Measurements from ENCODE around the gene FXYD3.

Gene FXYD3

DNA sequence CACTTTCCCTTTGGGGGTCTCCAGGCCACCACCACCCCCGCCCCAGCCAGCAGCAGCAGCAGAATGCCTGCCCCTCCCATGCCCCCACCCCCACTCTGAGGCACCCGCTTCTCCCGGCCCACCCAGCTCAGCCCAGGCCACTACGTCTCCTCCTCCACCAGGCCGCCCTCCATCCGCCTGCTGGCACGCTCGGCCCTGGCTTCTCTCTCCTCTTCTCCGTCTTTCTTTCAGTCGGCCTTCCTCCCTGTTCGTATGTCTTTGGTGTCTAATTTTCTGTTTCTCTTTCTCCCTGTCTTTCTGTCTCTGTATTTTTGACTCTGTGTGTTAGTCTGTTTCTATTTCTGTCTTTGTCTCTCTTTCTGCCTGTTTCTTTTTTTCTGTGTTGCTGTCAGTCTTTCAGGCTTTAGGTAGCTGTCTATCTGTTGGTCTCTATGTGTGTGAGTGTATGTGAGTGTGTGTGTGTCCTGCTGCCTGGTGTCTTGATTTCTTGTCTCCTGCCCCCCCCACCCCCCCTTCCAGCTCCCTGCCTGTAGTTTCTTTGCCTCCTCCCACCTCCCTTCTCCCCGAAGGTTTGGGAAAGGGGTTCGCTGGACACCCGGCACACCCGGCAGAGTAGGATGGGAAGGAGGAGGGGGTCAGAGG is 19.1 kb downstream of the FXYD3 start, which contains the start of gene LGI4:
Gene LGI4 (minus strand): TSS at position 459 of the 642 bp plus-strand sequence. CDS start 379 bp downstream, at position 80.
- H3K9me3 ChIP-seq (ENCODE audit: control insufficient read depth, low read length) = no peaks in the 10 kb centered on the region
- no peak within 1 kb of the TSS for H3K4me3 ChIP-seq (ENCODE audit: low read length)
- H3K9ac ChIP-seq (ENCODE audit: low read length) = no peak within 1 kb of the TSS
- no peaks in the 10 kb centered on the region for H3K36me3 ChIP-seq (ENCODE audit: control insufficient read depth, insufficient read depth, low read length)
- H3K4me1 ChIP-seq (ENCODE audit: control insufficient read depth, insufficient read depth, low read length) = peaks cover 9% of the 10 kb centered on the region
- no peaks in the 10 kb centered on the region for H3K27me3 ChIP-seq (ENCODE audit: control insufficient read depth, insufficient read depth, low read length)

GRCh38 chr19:35135389-35135909 is 19.8 kb downstream of the FXYD3 start:
- no peaks in the 10 kb centered on the region for H3K36me3 ChIP-seq (ENCODE audit: control insufficient read depth, insufficient read depth, low read length)
- H3K9ac ChIP-seq (ENCODE audit: low read length) = no peak overlapping the region
- no peaks in the 10 kb centered on the region for H3K27me3 ChIP-seq (ENCODE audit: control insufficient read depth, insufficient read depth, low read length)
- peaks cover 11% of the 10 kb centered on the region for H3K4me1 ChIP-seq (ENCODE audit: control insufficient read depth, insufficient read depth, low read length)
- no peak overlapping the region for H3K4me3 ChIP-seq (ENCODE audit: low read length)
- no peaks in the 10 kb centered on the region for H3K9me3 ChIP-seq (ENCODE audit: control insufficient read depth, low read length)

DNA sequence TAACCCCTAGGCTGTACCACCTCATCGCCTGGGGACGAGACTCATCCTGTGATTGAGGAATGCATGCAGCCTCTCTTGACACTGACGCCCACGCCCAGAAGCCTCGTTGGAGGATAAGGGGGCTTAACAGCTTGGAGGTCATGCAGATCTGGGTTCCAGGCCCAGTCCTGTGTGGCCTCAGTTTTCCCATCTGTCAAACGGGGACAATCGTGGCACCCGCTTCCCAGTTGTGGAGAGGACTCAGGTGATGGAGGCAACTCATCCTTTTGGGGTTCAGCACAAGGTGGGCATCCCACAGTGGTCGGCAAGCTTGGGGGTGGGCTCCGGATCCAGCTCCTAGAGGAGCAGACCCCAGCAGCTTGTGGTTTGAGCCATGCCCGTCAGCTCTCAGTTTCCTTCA is 20.6 kb downstream of the FXYD3 start:
- no peak overlapping the region for H3K9ac ChIP-seq (ENCODE audit: low read length)
- H3K9me3 ChIP-seq (ENCODE audit: control insufficient read depth, low read length) = no peaks in the 10 kb centered on the region
- H3K27me3 ChIP-seq (ENCODE audit: control insufficient read depth, insufficient read depth, low read length) = no peaks in the 10 kb centered on the region
- no peak overlapping the region for H3K4me3 ChIP-seq (ENCODE audit: low read length)
- no peaks in the 10 kb centered on the region for H3K36me3 ChIP-seq (ENCODE audit: control insufficient read depth, insufficient read depth, low read length)
- peaks cover 17% of the 10 kb centered on the region for H3K4me1 ChIP-seq (ENCODE audit: control insufficient read depth, insufficient read depth, low read length)

GRCh38 chr19:35136977-35137702 is 21.5 kb downstream of the FXYD3 start:
- H3K9ac ChIP-seq (ENCODE audit: low read length) = no peak overlapping the region
- no peak overlapping the region for H3K4me3 ChIP-seq (ENCODE audit: low read length)
- H3K36me3 ChIP-seq (ENCODE audit: control insufficient read depth, insufficient read depth, low read length) = no peaks in the 10 kb centered on the region
- H3K4me1 ChIP-seq (ENCODE audit: control insufficient read depth, insufficient read depth, low read length) = peaks cover 25% of the 10 kb centered on the region
- peaks cover 3% of the 10 kb centered on the region for H3K27me3 ChIP-seq (ENCODE audit: control insufficient read depth, insufficient read depth, low read length)
- no peaks in the 10 kb centered on the region for H3K9me3 ChIP-seq (ENCODE audit: control insufficient read depth, low read length)

- Histone ChIP-seq H3K4me3 (ENCODE audit: low read length) (no peak within 1 kb of the TSS), H3K36me3 (ENCODE audit: control insufficient read depth, insufficient read depth, low read length) (no peaks in the 10 kb centered on the region), H3K4me1 (ENCODE audit: control insufficient read depth, insufficient read depth, low read length) (peaks cover 31% of the 10 kb centered on the region)
Measured at GRCh38 chr19:35138305-35138892, 22.8 kb downstream of the FXYD3 start, which contains the start of gene FXYD1. FXYD1 (plus strand) TSS chr19:35138824; CDS start chr19:35140080, 1,256 bp downstream.

GRCh38 chr19:35140207-35140961 is 24.8 kb downstream of the FXYD3 start:
- no peak overlapping the region for H3K4me3 ChIP-seq (ENCODE audit: low read length)
- no peaks in the 10 kb centered on the region for H3K9me3 ChIP-seq (ENCODE audit: control insufficient read depth, low read length)
- H3K4me1 ChIP-seq (ENCODE audit: control insufficient read depth, insufficient read depth, low read length) = peaks cover 31% of the 10 kb centered on the region
- no peaks in the 10 kb centered on the region for H3K36me3 ChIP-seq (ENCODE audit: control insufficient read depth, insufficient read depth, low read length)
- H3K9ac ChIP-seq (ENCODE audit: low read length) = peak overlapping the region; percentile 45
- peaks cover 21% of the 10 kb centered on the region for H3K27me3 ChIP-seq (ENCODE audit: control insufficient read depth, insufficient read depth, low read length)

More at GRCh38 chr19:35138305-35138892, 22.8 kb downstream of the FXYD3 start, which contains the start of gene FXYD1:
- Histone ChIP-seq H3K9ac (ENCODE audit: low read length) (peak within 1 kb of the TSS; percentile 45), H3K9me3 (ENCODE audit: control insufficient read depth, low read length) (no peaks in the 10 kb centered on the region), H3K27me3 (ENCODE audit: control insufficient read depth, insufficient read depth, low read length) (peaks cover 12% of the 10 kb centered on the region)

GRCh38 chr19:35140962-35141836 is 25.6 kb downstream of the FXYD3 start:
- peak overlapping the region; percentile 20 for H3K4me3 ChIP-seq (ENCODE audit: low read length)
- peaks cover 31% of the 10 kb centered on the region for H3K4me1 ChIP-seq (ENCODE audit: control insufficient read depth, insufficient read depth, low read length)
- H3K36me3 ChIP-seq (ENCODE audit: control insufficient read depth, insufficient read depth, low read length) = no peaks in the 10 kb centered on the region
- H3K9ac ChIP-seq (ENCODE audit: low read length) = peak overlapping the region; percentile 45
- peaks cover 21% of the 10 kb centered on the region for H3K27me3 ChIP-seq (ENCODE audit: control insufficient read depth, insufficient read depth, low read length)
- H3K9me3 ChIP-seq (ENCODE audit: control insufficient read depth, low read length) = no peaks in the 10 kb centered on the region

DNA sequence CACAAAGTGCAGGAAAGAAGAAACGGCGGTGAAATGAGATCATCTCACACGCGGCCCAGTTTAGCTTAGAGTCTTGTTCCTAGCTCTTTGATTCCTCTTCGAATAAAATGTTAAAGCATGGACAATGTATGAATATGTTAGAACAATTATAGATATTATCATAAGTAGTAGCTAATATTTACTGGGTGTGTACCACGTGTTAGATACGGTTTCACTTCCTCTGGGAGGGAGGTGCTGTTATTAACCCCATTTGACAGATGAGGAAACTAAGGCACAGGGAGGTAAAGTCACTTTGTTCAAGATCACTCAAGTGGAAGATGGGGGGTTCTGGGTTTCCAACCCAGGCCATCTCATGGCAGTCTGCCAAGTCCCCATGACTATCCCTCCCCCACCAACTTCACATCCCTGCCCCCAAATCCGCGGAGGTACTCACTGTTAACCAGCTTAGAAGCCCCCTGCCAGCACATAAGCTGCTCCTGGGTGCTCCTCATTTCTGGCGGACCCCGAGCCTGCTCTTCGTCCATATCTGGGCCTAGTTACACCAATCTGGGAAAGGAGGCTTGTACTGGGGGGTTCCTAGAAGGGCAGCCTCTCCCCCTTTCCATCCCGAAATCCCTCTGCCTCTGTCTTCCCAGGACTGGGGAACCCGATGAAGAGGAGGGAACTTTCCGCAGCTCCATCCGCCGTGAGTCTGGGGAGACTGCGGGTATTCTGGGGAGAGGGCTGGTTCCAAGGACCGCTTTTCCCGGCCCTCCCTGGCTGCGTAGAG is 26.4 kb downstream of the FXYD3 start:
- Histone ChIP-seq H3K4me1 (ENCODE audit: control insufficient read depth, insufficient read depth, low read length) (peaks cover 26% of the 10 kb centered on the region), H3K9ac (ENCODE audit: low read length) (peak overlapping the region; percentile 10), H3K27me3 (ENCODE audit: control insufficient read depth, insufficient read depth, low read length) (peaks cover 21% of the 10 kb centered on the region), H3K36me3 (ENCODE audit: control insufficient read depth, insufficient read depth, low read length) (no peaks in the 10 kb centered on the region), H3K4me3 (ENCODE audit: low read length) (peak overlapping the region; percentile 20), H3K9me3 (ENCODE audit: control insufficient read depth, low read length) (no peaks in the 10 kb centered on the region)

- Histone ChIP-seq H3K9me3 (ENCODE audit: control insufficient read depth, low read length) (no peaks in the 10 kb centered on the region), H3K4me3 (ENCODE audit: low read length) (no peak overlapping the region), H3K27me3 (ENCODE audit: control insufficient read depth, insufficient read depth, low read length) (peaks cover 21% of the 10 kb centered on the region), H3K4me1 (ENCODE audit: control insufficient read depth, insufficient read depth, low read length) (peaks cover 21% of the 10 kb centered on the region), H3K36me3 (ENCODE audit: control insufficient read depth, insufficient read depth, low read length) (no peaks in the 10 kb centered on the region), H3K9ac (ENCODE audit: low read length) (peak overlapping the region; percentile 10)
Measured at GRCh38 chr19:35142606-35143230, 27.1 kb downstream of the FXYD3 start.

- H3K9ac ChIP-seq (ENCODE audit: low read length) = peak within 1 kb of the TSS; percentile 10
- H3K4me1 ChIP-seq (ENCODE audit: control insufficient read depth, insufficient read depth, low read length) = peaks cover 21% of the 10 kb centered on the region
- H3K27me3 ChIP-seq (ENCODE audit: control insufficient read depth, insufficient read depth, low read length) = peaks cover 21% of the 10 kb centered on the region
- H3K36me3 ChIP-seq (ENCODE audit: control insufficient read depth, insufficient read depth, low read length) = no peaks in the 10 kb centered on the region
- no peaks in the 10 kb centered on the region for H3K9me3 ChIP-seq (ENCODE audit: control insufficient read depth, low read length)
- no peak within 1 kb of the TSS for H3K4me3 ChIP-seq (ENCODE audit: low read length)
Measured at GRCh38 chr19:35143231-35143715, 27.6 kb downstream of the FXYD3 start, which contains the start of gene FXYD7. FXYD7 (plus strand) TSS chr19:35143255; CDS start chr19:35143334, 79 bp downstream.
